ENCODE results near the gene AKR1C1. TPM values are rescaled to one million over a fixed set of nuclear protein-coding genes. Genes with fewer than 3 reads are reported as not detected.
"Not testable (repeated sequence)": the region's sequence is repeated elsewhere in the genome, so short reads cannot be mapped to it uniquely, and the experiment has no call there.

Gene AKR1C1
- total and polyA plus RNA-seq, 2 of the 4 experiments (the other 2 are of a cell fraction): 5.0 to 5.4 TPM

DNA sequence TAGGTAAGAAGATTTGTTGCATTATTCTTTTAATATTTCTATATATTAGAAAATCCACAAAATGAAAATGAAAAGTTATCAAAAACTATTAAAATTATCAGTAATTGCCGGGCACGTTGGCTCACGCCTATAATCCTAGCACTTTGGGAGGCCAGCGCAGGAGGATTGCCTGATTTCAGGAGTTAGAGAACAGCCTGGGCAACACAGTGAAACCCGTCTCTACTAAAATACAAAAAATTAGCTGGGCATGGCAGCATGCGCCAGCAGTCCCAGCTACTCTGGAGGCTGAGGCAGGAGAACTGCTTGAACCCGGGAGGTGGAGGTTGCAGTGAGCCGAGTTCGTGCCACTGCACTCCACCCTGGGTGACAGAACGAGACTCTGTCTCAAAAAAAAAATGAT is 29.3 kb downstream of the AKR1C1 start:
- intact Hi-C loops (cut with micrococcal nuclease); H3K9ac ChIP-seq (ENCODE audit: low read depth, low read length); H3K27ac ChIP-seq (ENCODE audit: insufficient read depth, low read length); H3K14ac ChIP-seq (replicated peaks; ENCODE audit: low read depth, low read length); H4K5ac ChIP-seq (ENCODE audit: low read depth, low read length); H3K36me3 ChIP-seq (ENCODE audit: control insufficient read depth, insufficient read depth, low read length); POLR2A ChIA-PET (ENCODE audit: unreplicated experiment); H3K27me3 ChIP-seq (ENCODE audit: control insufficient read depth, insufficient read depth, low read length); H4K91ac ChIP-seq (ENCODE audit: insufficient read depth, low read depth, low read length); H2BK120ac ChIP-seq (ENCODE audit: low read depth, low read length); H2BK5ac ChIP-seq (ENCODE audit: low read depth, low read length, poor library complexity, severe bottlenecking); H3K9me1 ChIP-seq (ENCODE audit: insufficient read depth, low read length); H2AK5ac ChIP-seq (ENCODE audit: low read depth, low read length); ATAC-seq (ENCODE audit: low read depth); H4K20me1 ChIP-seq (ENCODE audit: insufficient read depth, low read length); CTCF ChIA-PET; H2AK9ac ChIP-seq (replicated peaks; ENCODE audit: low read depth, low read length, poor library complexity); H3K23ac ChIP-seq (ENCODE audit: low read depth, low read length); H3K79me1 ChIP-seq (ENCODE audit: low read depth in 1 of 2, low read length in 2 of 2); H2BK20ac ChIP-seq (ENCODE audit: low read depth, low read length); H2BK15ac ChIP-seq (ENCODE audit: low read depth, low read length); BruUV-seq (replicated peaks); DNase-seq; H2AFZ ChIP-seq (replicated peaks; ENCODE audit: low read length, poor library complexity); H3K4me3 ChIP-seq (ENCODE audit: insufficient read depth, low read depth, low read length); H3K9me3 ChIP-seq (ENCODE audit: control insufficient read depth, insufficient read depth, low read length); H3K4ac ChIP-seq (ENCODE audit: low read depth, low read length); H4K8ac ChIP-seq (ENCODE audit: low read depth in 2 of 2, low read length in 2 of 2); H3K4me2 ChIP-seq (ENCODE audit: low read depth, low read length); H3K4me1 ChIP-seq (ENCODE audit: control insufficient read depth, insufficient read depth, low read length); H3K18ac ChIP-seq (ENCODE audit: low read depth, low read length); H3K56ac ChIP-seq (ENCODE audit: extremely low read depth, insufficient read depth, low read length); in situ Hi-C loops (cut with MboI; ENCODE audit: low sequenced_read_pairs); dilution Hi-C loops (cut with HindIII; ENCODE audit: low sequenced_read_pairs, unreplicated experiment): not testable (repeated sequence)
- no CpG with 5 or more reads among the region's 10 CpGs for WGBS, 2 experiments (ENCODE audit: extremely low coverage in 2 of 2, insufficient read length in 1 of 2)

DNA sequence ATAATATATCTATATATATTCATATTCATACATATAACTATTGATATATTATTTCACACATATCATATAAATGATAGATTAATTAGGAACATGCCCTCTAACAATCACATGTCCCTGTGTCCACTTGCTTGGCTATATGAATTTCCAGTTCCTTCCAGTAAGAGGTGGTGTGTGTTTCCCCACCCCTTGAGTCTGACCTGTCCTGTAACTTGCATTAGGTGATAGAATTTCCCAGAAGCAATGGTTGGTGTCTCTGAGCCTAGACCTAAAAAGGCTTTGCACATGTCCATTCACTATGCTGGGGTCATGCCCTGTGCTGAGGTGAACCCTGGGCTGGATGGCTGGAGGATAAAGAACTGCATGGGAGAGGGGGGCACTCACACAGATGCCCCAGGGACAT is 31.0 kb downstream of the AKR1C1 start:
- H3K79me1 ChIP-seq (ENCODE audit: low read depth in 1 of 2, low read length in 2 of 2); H3K14ac ChIP-seq (replicated peaks; ENCODE audit: low read depth, low read length); H2AK9ac ChIP-seq (replicated peaks; ENCODE audit: low read depth, low read length, poor library complexity); H3K4me2 ChIP-seq (ENCODE audit: low read depth, low read length); H3K9me1 ChIP-seq (ENCODE audit: insufficient read depth, low read length); H3K9me3 ChIP-seq (ENCODE audit: control insufficient read depth, insufficient read depth, low read length); H2BK5ac ChIP-seq (ENCODE audit: low read depth, low read length, poor library complexity, severe bottlenecking); in situ Hi-C loops (cut with MboI; ENCODE audit: low sequenced_read_pairs); H2BK20ac ChIP-seq (ENCODE audit: low read depth, low read length); H3K27ac ChIP-seq (ENCODE audit: insufficient read depth, low read length); H3K36me3 ChIP-seq (ENCODE audit: control insufficient read depth, insufficient read depth, low read length); H3K27me3 ChIP-seq (ENCODE audit: control insufficient read depth, insufficient read depth, low read length); DNase-seq; intact Hi-C loops (cut with micrococcal nuclease); CTCF ChIA-PET; H3K23ac ChIP-seq (ENCODE audit: low read depth, low read length); H4K8ac ChIP-seq (ENCODE audit: low read depth in 2 of 2, low read length in 2 of 2); H3K4me1 ChIP-seq (ENCODE audit: control insufficient read depth, insufficient read depth, low read length); H3K18ac ChIP-seq (ENCODE audit: low read depth, low read length); H4K5ac ChIP-seq (ENCODE audit: low read depth, low read length); H3K4ac ChIP-seq (ENCODE audit: low read depth, low read length); H3K56ac ChIP-seq (ENCODE audit: extremely low read depth, insufficient read depth, low read length); H2BK120ac ChIP-seq (ENCODE audit: low read depth, low read length); H2AFZ ChIP-seq (replicated peaks; ENCODE audit: low read length, poor library complexity); H2AK5ac ChIP-seq (ENCODE audit: low read depth, low read length); H3K9ac ChIP-seq (ENCODE audit: low read depth, low read length); H2BK15ac ChIP-seq (ENCODE audit: low read depth, low read length); BruUV-seq (replicated peaks); ATAC-seq (ENCODE audit: low read depth); H4K20me1 ChIP-seq (ENCODE audit: insufficient read depth, low read length); H4K91ac ChIP-seq (ENCODE audit: insufficient read depth, low read depth, low read length); H3K4me3 ChIP-seq (ENCODE audit: insufficient read depth, low read depth, low read length); POLR2A ChIA-PET (ENCODE audit: unreplicated experiment); dilution Hi-C loops (cut with HindIII; ENCODE audit: low sequenced_read_pairs, unreplicated experiment): not testable (repeated sequence)

All from IMR-90 (cell line).